K562 (cell line): ENCODE results near the gene NLRP12.
A peak's percentile ranks its signal among the peaks of the same experiment; 100 is the strongest.

Experiments used
- DEAF1 ChIP-seq: fragments of 450-650 bp; formaldehyde crosslinking; IDR thresholded peaks from 2 replicates; pipeline ENCODE4 v1.4.0; 2020; ENCODE audit warnings: mild to moderate bottlenecking, moderate library complexity
- FOS ChIP-seq: IDR thresholded peaks from 3 replicates; pipeline ENCODE4 v1.6.1; 2011; ENCODE audit not compliant: insufficient read length; ENCODE audit errors: extremely low read depth
- HOMEZ ChIP-seq: fragments of 250-450 bp; sonication (Bioruptor Pico); IDR thresholded peaks from 2 replicates; pipeline ENCODE4 v1.4.0; 2020; ENCODE audit warnings: mild to moderate bottlenecking, moderate library complexity
- MITF ChIP-seq: IDR thresholded peaks from 2 replicates; pipeline ENCODE4 v1.6.1; 2014; ENCODE audit warnings: antibody characterized with exemption
- MLX ChIP-seq, 2 experiments: fragments of 450-650 bp in 1 of 2; sonication (generic) in 1 of 2; formaldehyde crosslinking; conservative IDR thresholded peaks; 2 replicates each; pipeline versions ENCODE4 v1.4.0 to v1.8.1; 2020 to 2022; ENCODE audit warnings: mild to moderate bottlenecking in 1 of 2, missing genetic modification reagents in 1 of 2
- POLR2A ChIP-seq: fragments of 450-650 bp; conservative IDR thresholded peaks from 2 replicates; pipeline ENCODE4 v1.6.1; 2016
- SIN3A ChIP-seq, 2 experiments: fragments of 150-350 bp in 1 of 2; IDR thresholded peaks; 2 replicates each; pipeline ENCODE4 v1.6.1; 2011 to 2016; ENCODE audit warnings: borderline replicate concordance in 2 of 2, low read depth in 2 of 2, low read length in 2 of 2, mild to moderate bottlenecking in 2 of 2, moderate library complexity in 2 of 2; ENCODE audit not compliant: control insufficient read depth in 1 of 2
- ZNF143 ChIP-seq: sonication (generic); formaldehyde crosslinking; IDR thresholded peaks from 2 replicates; pipeline ENCODE4 v1.9.0; 2022; ENCODE audit warnings: mild to moderate bottlenecking, missing genetic modification reagents
- ZNF407 ChIP-seq: fragments of 450-650 bp; IDR thresholded peaks from 2 replicates; pipeline ENCODE4 v1.6.1; 2016; ENCODE audit warnings: low read depth
- ZNF79 ChIP-seq: fragments of 250-450 bp; sonication (Bioruptor Pico); IDR thresholded peaks from 2 replicates; pipeline ENCODE4 v1.4.0; 2020; ENCODE audit warnings: low read depth, mild to moderate bottlenecking, moderate library complexity

GRCh38 chr19:53870485-53870844 is 46.4 kb upstream of the NLRP12 start:
- TF ChIP-seq SIN3A (IDR thresholded peaks at IDR 0.05; ENCODE audit: borderline replicate concordance in 2 of 2, control insufficient read depth in 1 of 2, low read depth in 2 of 2, low read length in 2 of 2) (no peak; a peak in 1 of 4 replicates), POLR2A (peak; percentile 39), FOS (no peak), MITF (no peak), MLX (CRISPR knock-in tag; conservative IDR thresholded peaks at IDR 0.05) (no peak), ZNF407 (no peak), ZNF143 (CRISPR knock-in tag) (no peak), DEAF1 (CRISPR knock-in tag) (no peak), HOMEZ (CRISPR knock-in tag) (no peak), ZNF79 (no peak)
